ENCODE measurements around the gene CDS2. TPM values are rescaled to one million over a fixed set of nuclear protein-coding genes. Genes with fewer than 3 reads are reported as not detected.

The CDS2 gene
- total and polyA plus RNA-seq, 2 of the 13 experiments (the other 11 are each of a cell fraction or from before 2014, with no cell fraction given): 81.3 to 153 TPM

DNA sequence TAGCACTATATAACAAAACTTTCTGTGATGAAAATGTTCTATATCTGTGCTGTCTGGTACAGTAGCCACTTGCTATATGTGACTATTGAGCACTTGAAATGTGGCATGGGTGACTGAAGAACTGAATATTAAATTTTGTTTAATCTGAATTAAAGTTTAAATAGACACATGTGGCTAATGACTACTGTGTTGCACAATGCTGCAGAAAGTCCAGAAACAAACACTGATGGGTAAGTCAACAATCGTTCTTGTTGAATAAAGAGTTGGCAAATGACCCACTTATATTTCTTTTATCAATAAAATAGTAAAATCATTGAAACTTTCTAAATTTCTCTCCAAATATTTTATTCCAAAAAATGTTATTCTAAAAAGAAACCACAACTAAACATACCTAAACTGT lies 108.2 kb downstream of the CDS2 start:
- 1% methylated on average over 1 of the region's 1 CpG for WGBS (ENCODE audit: low lambda C conversion rate)
- no peak overlapping the region for H3K9ac ChIP-seq (ENCODE audit: insufficient read depth, low read depth, low read length)
- no peaks in the 10 kb centered on the region for H3K4me1 ChIP-seq (ENCODE audit: insufficient read depth, low read length)
- H3K9me3 ChIP-seq (ENCODE audit: low read length): no peaks in the 10 kb centered on the region
- H3K36me3 ChIP-seq (replicated peaks in 1 of 2; ENCODE audit: control insufficient read depth in 1 of 2, insufficient read depth in 2 of 2, low read length in 2 of 2): no peaks in the 10 kb centered on the region
- no peak overlapping the region for H3K4me2 ChIP-seq (ENCODE audit: low read depth, low read length)
- ChIA-PET CTCF (ENCODE audit: low intra/inter-chr PET ratio, low total read pairs) (no interaction called here), POLR2A (no interaction called here)
- TF ChIP-seq CEBPB (IDR thresholded peaks at IDR 0.05; ENCODE audit: borderline replicate concordance, low read depth, low read length): peak; percentile 60
- TF ChIP-seq NRL (CRISPR knock-in tag; IDR thresholded peaks at IDR 0.05; ENCODE audit: borderline replicate concordance): no peak
- H4K20me1 ChIP-seq (ENCODE audit: insufficient read depth, low read length): no peaks in the 10 kb centered on the region
- no TSS peak for BruUV-seq (replicated peaks)
- H3K4me3 ChIP-seq (replicated peaks in 1 of 3; ENCODE audit: insufficient read depth in 1 of 3, low read depth in 2 of 3, low read length in 3 of 3): no peak overlapping the region
- FAIRE-seq (no peak), DNase-seq (ENCODE audit: low spot score) (no peak), ATAC-seq (no peak)
- H3K79me2 ChIP-seq (ENCODE audit: insufficient read depth, low read length): no peaks in the 10 kb centered on the region
- H3K27ac ChIP-seq (ENCODE audit: extremely low read length, insufficient read depth, low read length): no peak overlapping the region
- no peaks in the 10 kb centered on the region for H3K27me3 ChIP-seq (ENCODE audit: control insufficient read depth in 1 of 2, insufficient read depth in 2 of 2, low read length in 2 of 2)
- intact Hi-C loops (cut with micrococcal nuclease; ENCODE audit: unreplicated experiment): no loop called here
- H2AFZ ChIP-seq (ENCODE audit: low read length): no peak overlapping the region
- in situ Hi-C loops (cut with HindIII; ENCODE audit: extremely low pct_ligation_motif_present, low pct_unique_long_range_greater_than_20kb): no loop called here

Small RNA genes lying within 50 kb of the gene (small RNA-seq; reads per million reads assigned to genes)
- gene RF00019 (ENCODE audit: insufficient read depth in 2 of 3, insufficient read length in 3 of 3, low read depth in 2 of 3, low replicate concordance in 1 of 3) (0 reads per million in 3 experiments), gene RF00568 (ENCODE audit: insufficient read depth in 2 of 3, insufficient read length in 3 of 3, low read depth in 2 of 3, low replicate concordance in 1 of 3) (0 reads per million in 3 experiments), gene RNA5SP474 (ENCODE audit: insufficient read depth in 2 of 3, insufficient read length in 3 of 3, low read depth in 2 of 3, low replicate concordance in 1 of 3) (0 to 10.6 (median 0.98) reads per million in 3 experiments)

Other genes with a start within 250 kb of the CDS2 start
- 26.2 and 42.2 TPM in 2 replicates for gene SLC23A2, start 125.5 kb upstream of the CDS2 start, total RNA-seq (2016; rRNA removed; fragmentation: Illumina TruSeq; extraction: Trizol)
- gene SLC23A2, start 125.5 kb upstream of the CDS2 start, polyA plus RNA-seq (2011; rRNA removed): 51.2 and 62.5 TPM in 2 replicates
- 158 and 192 TPM in 2 replicates for gene TMEM230, start 13.9 kb upstream of the CDS2 start, total RNA-seq (2016; rRNA removed; fragmentation: Illumina TruSeq; extraction: Trizol)
- gene TMEM230, start 13.9 kb upstream of the CDS2 start, polyA plus RNA-seq (2011; rRNA removed): 250 and 325 TPM in 2 replicates
- 655 and 1,008 TPM in 2 replicates for gene PCNA, start 7.0 kb upstream of the CDS2 start, total RNA-seq (2016; rRNA removed; fragmentation: Illumina TruSeq; extraction: Trizol)
- gene PCNA, start 7.0 kb upstream of the CDS2 start, polyA plus RNA-seq (2011; rRNA removed): 174 and 229 TPM in 2 replicates
- gene PROKR2, start 189.9 kb downstream of the CDS2 start, total RNA-seq (2016; rRNA removed; fragmentation: Illumina TruSeq; extraction: Trizol): not detected in 2 replicates
- gene PROKR2, start 189.9 kb downstream of the CDS2 start, polyA plus RNA-seq (2011; rRNA removed): not detected in 2 replicates

Measured in HepG2 (cell line).